Uterus (tissue), 4 donors: ENCODE data around the gene RTN3. TPM values are rescaled to one million over a fixed set of nuclear protein-coding genes. Genes with fewer than 3 reads are reported as not detected.

Experiments used
- DNase-seq, 2 donors: peaks; one replicate each; pipeline ENCODE4 v3.0.0-alpha.2; 2019 to 2020
- H3K27ac ChIP-seq, 2 donors: fragments of 200-600 bp; sonication (generic); 1 replicate in 1 of 2; 2 replicates in 1 of 2; pipeline ENCODE4 v1.5.1; 2016 to 2018
- H3K27me3 ChIP-seq, 2 donors: fragments of 200-600 bp; sonication (generic); one replicate each; pipeline ENCODE4 v1.5.1; 2018 to 2019; ENCODE audit warnings: control low read depth in 1 of 2
- H3K36me3 ChIP-seq, 2 donors: fragments of 200-600 bp; sonication (generic); one replicate each; pipeline ENCODE4 v1.5.1; 2019; ENCODE audit warnings: control low read depth in 1 of 2
- H3K4me1 ChIP-seq, 2 donors: fragments of 200-600 bp; sonication (generic); one replicate each; pipeline ENCODE4 v1.5.1; 2018 to 2019; ENCODE audit warnings: control low read depth in 1 of 2
- H3K4me3 ChIP-seq, 2 donors: fragments of 200-600 bp; sonication (generic); 1 replicate in 1 of 2; 2 replicates in 1 of 2; pipeline ENCODE4 v1.5.1; 2018 to 2019; ENCODE audit warnings: mild to moderate bottlenecking in 1 of 2
- H3K9me3 ChIP-seq, 2 donors: fragments of 200-600 bp; sonication (generic); one replicate each; pipeline ENCODE4 v1.5.1; 2019; ENCODE audit warnings: control low read depth in 1 of 2
- CTCF ChIP-seq, 4 experiments: fragments of 200-600 bp in 2 of 4; fragments of 450-650 bp in 2 of 4; sonication (generic) in 2 of 4; IDR thresholded peaks; one replicate each; pipeline ENCODE4 v1.5.1; 2016 to 2019; ENCODE audit warnings: antibody characterized with exemption in 4 of 4, mild to moderate bottlenecking in 2 of 4, moderate library complexity in 1 of 4
- POLR2A ChIP-seq, 2 donors: fragments of 450-650 bp; IDR thresholded peaks; one replicate each; pipeline ENCODE4 v1.6.1; 2016; ENCODE audit warnings: antibody characterized with exemption in 2 of 2, mild to moderate bottlenecking in 1 of 2, moderate library complexity in 1 of 2
- intact Hi-C: fragments of 100-400 bp; cut with DNase I; formaldehyde crosslinking; loops from one replicate; pipeline ENCODE4 v1.15.1; 2023; ENCODE audit warnings: low total_unique reads
- total RNA-seq, 4 donors: library from RNA; depleted of rRNA in 3 of 4; stranded (reverse); fragments of >200 nt in 3 of 4; gene quantifications; one replicate each; pipeline versions ENCODE4 v1.1.0 to v1.2.4, GENCODE V29; 2014 to 2023
- donor health status: DM: yes; HTN: yes; CAD: no.

The RTN3 gene
- total RNA-seq, 4 donors from 2014 or later: 52.5 to 86.8 (median 63.9) TPM

- no peaks in the 10 kb centered on the region for H3K27me3 ChIP-seq
- DNase-seq: no peak
- H3K9me3 ChIP-seq: no peaks in the 10 kb centered on the region
- H3K36me3 ChIP-seq: no peaks in the 10 kb centered on the region
- intact Hi-C loops: no loop called here
- H3K4me1 ChIP-seq: no peaks in the 10 kb centered on the region
- H3K27ac ChIP-seq: no peak overlapping the region
- H3K4me3 ChIP-seq: no peak overlapping the region
- TF ChIP-seq CTCF (IDR thresholded peaks at IDR 0.05) (no peak), POLR2A (IDR thresholded peaks at IDR 0.05) (no peak)
Observed at GRCh38 chr11:63782749-63783148, 101.4 kb downstream of the RTN3 start.

- no peak for DNase-seq
- no peak overlapping the region for H3K4me3 ChIP-seq
- H3K9me3 ChIP-seq: no peaks in the 10 kb centered on the region
- TF ChIP-seq POLR2A (IDR thresholded peaks at IDR 0.05) (no peak), CTCF (IDR thresholded peaks at IDR 0.05) (no peak)
- H3K27me3 ChIP-seq: no peaks in the 10 kb centered on the region
- H3K36me3 ChIP-seq: no peaks in the 10 kb centered on the region
- H3K27ac ChIP-seq: no peak overlapping the region
- intact Hi-C loops: no loop called here
- H3K4me1 ChIP-seq: no peaks in the 10 kb centered on the region
Observed at GRCh38 chr11:63783925-63784592, 102.8 kb downstream of the RTN3 start.

- no peak for TF ChIP-seq CTCF (IDR thresholded peaks at IDR 0.05)
- no peaks in the 10 kb centered on the region for H3K9me3 ChIP-seq
- intact Hi-C loops: no loop called here
Observed at GRCh38 chr11:63785823-63786222, 104.5 kb downstream of the RTN3 start.

GRCh38 chr11:63791495-63792167, 110.3 kb downstream of the RTN3 start:
- no peak for TF ChIP-seq POLR2A (IDR thresholded peaks at IDR 0.05)
- TF ChIP-seq CTCF (IDR thresholded peaks at IDR 0.05): no peak
- H3K27ac ChIP-seq: no peak overlapping the region
- no peaks in the 10 kb centered on the region for H3K27me3 ChIP-seq
- intact Hi-C loops: no loop called here
- H3K36me3 ChIP-seq: no peaks in the 10 kb centered on the region
- DNase-seq: no peak
- no peaks in the 10 kb centered on the region for H3K9me3 ChIP-seq
- H3K4me1 ChIP-seq: no peaks in the 10 kb centered on the region
- no peak overlapping the region for H3K4me3 ChIP-seq

More at GRCh38 chr11:63785823-63786222, 104.5 kb downstream of the RTN3 start:
- no peak for DNase-seq
- no peak overlapping the region for H3K4me3 ChIP-seq
- no peak overlapping the region for H3K27ac ChIP-seq
- no peaks in the 10 kb centered on the region for H3K27me3 ChIP-seq
- no peaks in the 10 kb centered on the region for H3K4me1 ChIP-seq
- H3K36me3 ChIP-seq: no peaks in the 10 kb centered on the region

- Histone ChIP-seq H3K27me3 (no peaks in the 10 kb centered on the region), H3K9me3 (no peaks in the 10 kb centered on the region), H3K27ac (no peak overlapping the region), H3K4me1 (no peaks in the 10 kb centered on the region), H3K4me3 (no peak overlapping the region), H3K36me3 (no peaks in the 10 kb centered on the region)
- DNase-seq: no peak
- intact Hi-C loops: no loop called here
- TF ChIP-seq CTCF (IDR thresholded peaks at IDR 0.05) (no peak), POLR2A (IDR thresholded peaks at IDR 0.05) (no peak)
Observed at GRCh38 chr11:63793161-63793560, 111.9 kb downstream of the RTN3 start.
